HepG2 (cell line): Measurements from ENCODE around the gene LGALS3. TPM values are rescaled to one million over a fixed set of nuclear protein-coding genes. Genes with fewer than 3 reads are reported as not detected.

Experiments used
- ASH2L ChIP-seq: fragments of 300-600, 200-600 bp; sonication (generic); IDR thresholded peaks from 2 replicates; pipeline ENCODE4 v1.7.0; 2017; ENCODE audit warnings: low read depth, mild to moderate bottlenecking, moderate library complexity, mixed read lengths, low read length; ENCODE audit not compliant: insufficient read length
- FOXC1 ChIP-seq: sonication (generic); formaldehyde crosslinking; IDR thresholded peaks from 2 replicates; pipeline ENCODE4 v1.8.0; 2022; ENCODE audit warnings: mild to moderate bottlenecking, missing genetic modification reagents, borderline replicate concordance
- MIER2 ChIP-seq: IDR thresholded peaks from 2 replicates; pipeline ENCODE4 v1.6.1; 2016; ENCODE audit warnings: missing biosample characterization, missing genetic modification reagents
- MIER3 ChIP-seq: IDR thresholded peaks from 2 replicates; pipeline ENCODE4 v1.6.1; 2016; ENCODE audit warnings: missing compliant biosample characterization, borderline replicate concordance
- MTF1 ChIP-seq: sonication (generic); formaldehyde crosslinking; IDR thresholded peaks from 2 replicates; pipeline ENCODE4 v1.5.0; 2020; ENCODE audit warnings: missing genetic modification reagents
- NFATC3 ChIP-seq: sonication (generic); formaldehyde crosslinking; IDR thresholded peaks from 2 replicates; pipeline ENCODE4 v1.5.1; 2020; ENCODE audit warnings: mild to moderate bottlenecking, missing genetic modification reagents
- PAX8 ChIP-seq: sonication (generic); formaldehyde crosslinking; IDR thresholded peaks from 2 replicates; pipeline ENCODE4 v1.8.0; 2022; ENCODE audit warnings: mild to moderate bottlenecking, missing genetic modification reagents, borderline replicate concordance
- REL ChIP-seq: sonication (generic); formaldehyde crosslinking; conservative IDR thresholded peaks from 2 replicates; pipeline ENCODE4 v1.8.0; 2022; ENCODE audit warnings: mild to moderate bottlenecking, missing genetic modification reagents, moderate library complexity
- TARDBP ChIP-seq: sonication (generic); formaldehyde crosslinking; IDR thresholded peaks from 2 replicates; pipeline ENCODE4 v1.8.0; 2022; ENCODE audit warnings: mild to moderate bottlenecking, missing genetic modification reagents
- TBX2 ChIP-seq: sonication (generic); formaldehyde crosslinking; IDR thresholded peaks from 2 replicates; pipeline ENCODE4 v1.5.0; 2020; ENCODE audit warnings: missing genetic modification reagents, mild to moderate bottlenecking, borderline replicate concordance
- ZC3H13 ChIP-seq: sonication (generic); formaldehyde crosslinking; IDR thresholded peaks from 2 replicates; pipeline ENCODE4 v1.8.1; 2023; ENCODE audit warnings: mild to moderate bottlenecking, missing genetic modification reagents, moderate library complexity
- ZMAT3 ChIP-seq: sonication (generic); formaldehyde crosslinking; conservative IDR thresholded peaks from 2 replicates; pipeline ENCODE4 v1.7.0; 2021; ENCODE audit warnings: missing genetic modification reagents
- ZNF121 ChIP-seq: sonication (generic); formaldehyde crosslinking; IDR thresholded peaks from 2 replicates; pipeline ENCODE4 v1.5.0; 2020; ENCODE audit warnings: mild to moderate bottlenecking, missing genetic modification reagents
- ZNF136 ChIP-seq: sonication (generic); formaldehyde crosslinking; IDR thresholded peaks from 2 replicates; pipeline ENCODE4 v1.8.1; 2022; ENCODE audit warnings: low read depth, mild to moderate bottlenecking, moderate library complexity, missing genetic modification reagents
- ZNF143 ChIP-seq: sonication (generic); formaldehyde crosslinking; IDR thresholded peaks from 2 replicates; pipeline ENCODE4 v1.4.0; 2020; ENCODE audit warnings: missing genetic modification reagents
- ZNF234 ChIP-seq: sonication (generic); formaldehyde crosslinking; conservative IDR thresholded peaks from 2 replicates; pipeline ENCODE4 v1.5.1; 2020; ENCODE audit warnings: mild to moderate bottlenecking, missing genetic modification reagents
- ZNF607 ChIP-seq: sonication (generic); formaldehyde crosslinking; IDR thresholded peaks from 2 replicates; pipeline ENCODE4 v1.5.1; 2020; ENCODE audit warnings: missing genetic modification reagents, mild to moderate bottlenecking, borderline replicate concordance
- ZNF674 ChIP-seq: sonication (generic); formaldehyde crosslinking; IDR thresholded peaks from 2 replicates; pipeline ENCODE4 v1.5.0; 2020; ENCODE audit warnings: low read depth, mild to moderate bottlenecking, missing genetic modification reagents
- ZNF704 ChIP-seq: sonication (generic); formaldehyde crosslinking; IDR thresholded peaks from 2 replicates; pipeline ENCODE4 v1.8.1; 2023; ENCODE audit warnings: mild to moderate bottlenecking, inconsistent platforms, moderate library complexity, missing genetic modification reagents, borderline replicate concordance
- polyA plus RNA-seq, 8 experiments: library from polyadenylated mRNA; depleted of rRNA in 3 of 8; stranded (reverse) in 7 of 8; unstranded in 1 of 8; fragments of >200 nt; fragmentation: Illumina TruSeq in 4 of 8; extraction: Trizol in 4 of 8; gene quantifications; 2 replicates each; pipeline versions ENCODE4 v1.2.1 to v1.2.3, GENCODE V29; 2011 to 2016; ENCODE audit warnings: low read depth in 4 of 8, missing spikeins in 1 of 8, mixed read lengths in 1 of 8; ENCODE audit not compliant: insufficient read depth in 1 of 8
- total RNA-seq, 5 experiments: library from RNA; depleted of rRNA; stranded (reverse); fragments of >200 nt; fragmentation: Illumina TruSeq; extraction: Trizol; gene quantifications; 2 replicates each; pipeline ENCODE4 v1.2.3, GENCODE V29; 2016; ENCODE audit warnings: low read depth in 1 of 5
- TF ChIP-seq, protein P1 (sequence below): IDR thresholded peaks from 2 replicates; pipeline ENCODE4 v1.6.1; 2012; ENCODE audit warnings: inconsistent platforms
- TF ChIP-seq, protein P2 (sequence below): IDR thresholded peaks from 2 replicates; pipeline ENCODE4 v1.6.1; 2016; ENCODE audit warnings: control low read depth
- TF ChIP-seq, protein P3 (sequence below): sonication (generic); formaldehyde crosslinking; conservative IDR thresholded peaks from 2 replicates; pipeline ENCODE4 v1.8.0; 2022; ENCODE audit warnings: mild to moderate bottlenecking, moderate library complexity, missing genetic modification reagents

LGALS3 gene
- total and polyA plus RNA-seq, 2 of the 13 experiments (the other 11 are each of a cell fraction or from before 2014, with no cell fraction given), result 5.0 to 97.4 TPM

- TF ChIP-seq, protein P1, sequence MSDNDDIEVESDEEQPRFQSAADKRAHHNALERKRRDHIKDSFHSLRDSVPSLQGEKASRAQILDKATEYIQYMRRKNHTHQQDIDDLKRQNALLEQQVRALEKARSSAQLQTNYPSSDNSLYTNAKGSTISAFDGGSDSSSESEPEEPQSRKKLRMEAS, result peak; percentile 59
- peak; percentile 97 for TF ChIP-seq REL (CRISPR knock-in tag)
- TF ChIP-seq ZMAT3, result 0 out of 2 replicates have a peak, but pooled peaks have one; percentile 42
- TF ChIP-seq, protein P2, sequence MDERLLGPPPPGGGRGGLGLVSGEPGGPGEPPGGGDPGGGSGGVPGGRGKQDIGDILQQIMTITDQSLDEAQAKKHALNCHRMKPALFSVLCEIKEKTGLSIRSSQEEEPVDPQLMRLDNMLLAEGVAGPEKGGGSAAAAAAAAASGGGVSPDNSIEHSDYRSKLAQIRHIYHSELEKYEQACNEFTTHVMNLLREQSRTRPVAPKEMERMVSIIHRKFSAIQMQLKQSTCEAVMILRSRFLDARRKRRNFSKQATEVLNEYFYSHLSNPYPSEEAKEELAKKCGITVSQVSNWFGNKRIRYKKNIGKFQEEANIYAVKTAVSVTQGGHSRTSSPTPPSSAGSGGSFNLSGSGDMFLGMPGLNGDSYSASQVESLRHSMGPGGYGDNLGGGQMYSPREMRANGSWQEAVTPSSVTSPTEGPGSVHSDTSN (CRISPR knock-in tag), result peak; percentile 89
- no peak for TF ChIP-seq MTF1 (CRISPR knock-in tag)
- peak; percentile 75 for TF ChIP-seq ASH2L
- no peak for TF ChIP-seq ZNF607 (CRISPR knock-in tag)
- TF ChIP-seq ZNF234, result no peak
- TF ChIP-seq NFATC3 (CRISPR knock-in tag), result no peak
- 0 out of 2 replicates have a peak, but pooled peaks have one; percentile 59 for TF ChIP-seq ZNF704
- TF ChIP-seq FOXC1, result no peak
- no peak for TF ChIP-seq MIER2 (CRISPR knock-in tag)
- TF ChIP-seq, protein P3, sequence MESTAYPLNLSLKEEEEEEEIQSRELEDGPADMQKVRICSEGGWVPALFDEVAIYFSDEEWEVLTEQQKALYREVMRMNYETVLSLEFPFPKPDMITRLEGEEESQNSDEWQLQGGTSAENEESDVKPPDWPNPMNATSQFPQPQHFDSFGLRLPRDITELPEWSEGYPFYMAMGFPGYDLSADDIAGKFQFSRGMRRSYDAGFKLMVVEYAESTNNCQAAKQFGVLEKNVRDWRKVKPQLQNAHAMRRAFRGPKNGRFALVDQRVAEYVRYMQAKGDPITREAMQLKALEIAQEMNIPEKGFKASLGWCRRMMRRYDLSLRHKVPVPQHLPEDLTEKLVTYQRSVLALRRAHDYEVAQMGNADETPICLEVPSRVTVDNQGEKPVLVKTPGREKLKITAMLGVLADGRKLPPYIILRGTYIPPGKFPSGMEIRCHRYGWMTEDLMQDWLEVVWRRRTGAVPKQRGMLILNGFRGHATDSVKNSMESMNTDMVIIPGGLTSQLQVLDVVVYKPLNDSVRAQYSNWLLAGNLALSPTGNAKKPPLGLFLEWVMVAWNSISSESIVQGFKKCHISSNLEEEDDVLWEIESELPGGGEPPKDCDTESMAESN (CRISPR knock-in tag), result peak; percentile 51
- no peak for TF ChIP-seq ZNF121 (CRISPR knock-in tag)
- TF ChIP-seq MIER3 (CRISPR knock-in tag), result no peak
- TF ChIP-seq ZNF136, result 0 out of 2 replicates have a peak, but pooled peaks have one; percentile 68
- TF ChIP-seq ZNF674 (CRISPR knock-in tag), result no peak
- no peak for TF ChIP-seq PAX8
- TF ChIP-seq TBX2 (CRISPR knock-in tag), result peak; percentile 72
- TF ChIP-seq TARDBP (CRISPR knock-in tag), result peak; percentile 67; the same call in 1 of the 2 replicates
- no peak; the same call in 1 of the 2 replicates for TF ChIP-seq ZNF143 (CRISPR knock-in tag)
- peak; percentile 85; the same call in 1 of the 2 replicates for TF ChIP-seq ZC3H13
Observed at GRCh38 chr14:55191203-55192053, 62.4 kb downstream of the LGALS3 start, which contains the start of gene DLGAP5 (continued).
